CD1c-positive myeloid dendritic cell (primary cell): ENCODE results near the gene PDE6D.

Source experiments
- DNase-seq: peaks from one replicate; pipeline ENCODE4 v3.0.0-alpha.2; 2016; ENCODE audit errors: extremely low spot score

The PDE6D gene

DNA sequence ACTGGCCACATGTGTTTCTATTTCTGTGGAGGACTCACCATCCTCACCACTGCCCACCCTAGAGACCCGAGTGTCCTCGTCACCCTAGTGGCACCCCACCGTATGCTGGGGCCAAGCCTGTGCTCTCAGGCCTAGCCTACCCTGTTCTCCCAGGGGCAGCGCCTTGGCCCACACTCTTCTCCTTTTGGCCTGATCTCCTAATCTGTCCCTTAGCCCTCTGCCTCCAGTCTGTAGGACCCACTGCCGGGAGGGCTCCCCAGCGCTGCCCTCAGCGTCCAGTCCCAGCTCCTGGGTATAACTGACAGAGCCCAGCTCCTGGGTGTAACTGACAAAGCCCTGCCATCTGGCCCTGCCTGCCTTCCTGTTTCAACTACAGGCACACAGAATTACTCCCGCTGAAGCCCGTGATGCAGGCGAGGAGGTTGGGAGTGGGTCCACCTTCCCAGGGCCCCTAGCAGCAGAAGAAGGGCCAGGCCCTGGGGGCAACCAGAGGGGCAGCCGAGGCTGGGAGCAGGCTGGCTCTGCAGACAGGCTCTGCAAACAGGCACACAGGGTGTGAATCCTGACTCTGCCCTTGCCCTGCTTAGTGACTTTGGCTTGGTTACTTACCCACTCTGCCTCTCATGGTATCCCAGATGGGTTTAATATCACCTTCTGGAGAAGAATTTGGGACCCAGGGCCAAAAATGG is 98.3 kb downstream of the PDE6D start:
- DNase-seq = no peak
